Effector CD8-positive, alpha-beta T cell (primary cell): Measurements from ENCODE around the gene PTER.

Source experiments
- DNase-seq: peaks from one replicate; lab custom pipeline; 2025; lab: John Stamatoyannopoulos, UW
- total RNA-seq, 4 experiments: gene quantifications; one replicate each; lab custom pipeline; 2026; lab: John Stamatoyannopoulos, UW

The PTER gene, protein sequence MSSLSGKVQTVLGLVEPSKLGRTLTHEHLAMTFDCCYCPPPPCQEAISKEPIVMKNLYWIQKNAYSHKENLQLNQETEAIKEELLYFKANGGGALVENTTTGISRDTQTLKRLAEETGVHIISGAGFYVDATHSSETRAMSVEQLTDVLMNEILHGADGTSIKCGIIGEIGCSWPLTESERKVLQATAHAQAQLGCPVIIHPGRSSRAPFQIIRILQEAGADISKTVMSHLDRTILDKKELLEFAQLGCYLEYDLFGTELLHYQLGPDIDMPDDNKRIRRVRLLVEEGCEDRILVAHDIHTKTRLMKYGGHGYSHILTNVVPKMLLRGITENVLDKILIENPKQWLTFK
- total RNA-seq: 29.2 to 46.6 (median 34.6) reads per million in 4 experiments

DNA sequence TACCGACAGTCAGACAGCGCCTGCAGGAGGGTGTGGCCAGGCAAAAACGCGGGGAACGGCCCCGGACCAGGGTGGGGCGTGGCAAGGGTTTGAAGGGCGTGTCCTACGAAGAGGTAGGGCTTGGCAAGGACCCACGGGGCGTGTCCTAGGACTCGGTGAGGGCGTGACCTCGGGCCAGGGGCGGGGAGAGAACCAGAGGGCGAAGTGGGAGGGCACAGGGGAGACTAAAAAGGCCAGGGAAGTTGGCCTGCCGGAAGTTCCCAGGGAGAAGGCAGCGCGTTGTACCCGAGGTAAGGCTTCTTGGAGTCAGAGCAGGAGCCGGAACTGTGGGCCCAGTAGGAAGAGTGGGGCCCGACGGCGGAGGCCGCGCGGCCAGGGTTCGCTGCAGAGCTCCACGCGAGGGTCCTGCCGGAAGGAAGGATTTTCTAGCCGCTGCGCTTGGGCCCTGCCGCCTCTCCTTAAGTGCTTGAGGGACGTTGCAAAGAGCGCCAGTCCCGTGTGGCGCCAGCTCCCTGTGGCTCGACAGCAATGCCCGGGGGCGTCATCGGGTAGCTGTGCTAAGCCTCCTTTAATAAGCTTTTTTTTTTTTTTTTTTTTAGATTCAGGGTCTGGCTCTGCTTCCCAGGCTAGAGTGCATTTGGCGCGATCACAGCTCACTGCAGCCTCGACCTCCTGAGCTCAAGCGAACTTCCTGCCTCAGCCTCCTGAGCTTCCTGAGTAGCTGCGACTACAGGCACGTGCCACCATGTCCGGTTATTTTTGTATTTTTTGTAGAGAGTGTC, at the start of gene PTER:
Gene PTER (plus strand): TSS at position 253 of the 782 bp plus-strand sequence. CDS start 47,375 bp downstream, outside the sequence.
- peak; percentile 97 for DNase-seq

DNA sequence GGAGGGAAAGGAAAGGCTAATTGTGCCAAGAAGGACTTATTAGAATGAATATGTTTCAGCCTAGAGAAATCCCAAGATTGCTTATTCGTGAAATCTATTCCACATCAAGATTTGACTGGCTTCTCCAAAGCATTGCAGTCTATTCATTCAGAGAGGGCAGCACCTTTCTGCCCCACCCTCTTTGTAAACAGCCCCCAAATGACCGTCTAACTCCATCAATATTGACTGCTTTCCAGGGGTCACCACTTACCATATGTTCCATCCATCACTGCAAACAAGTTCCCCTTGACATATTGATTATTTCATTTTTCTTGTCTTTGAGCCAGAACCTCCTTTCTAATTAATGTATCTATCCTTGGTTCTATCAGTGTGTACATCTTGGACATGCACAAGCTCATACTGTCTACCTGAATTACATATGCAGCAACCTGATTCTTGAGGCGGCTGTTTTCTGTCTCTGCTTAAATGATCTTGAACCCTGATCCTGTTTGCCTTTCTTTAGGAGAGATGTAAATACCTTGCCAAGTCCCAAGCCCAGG, 44.2 kb upstream of the PTER start:
- no peak for DNase-seq

DNA sequence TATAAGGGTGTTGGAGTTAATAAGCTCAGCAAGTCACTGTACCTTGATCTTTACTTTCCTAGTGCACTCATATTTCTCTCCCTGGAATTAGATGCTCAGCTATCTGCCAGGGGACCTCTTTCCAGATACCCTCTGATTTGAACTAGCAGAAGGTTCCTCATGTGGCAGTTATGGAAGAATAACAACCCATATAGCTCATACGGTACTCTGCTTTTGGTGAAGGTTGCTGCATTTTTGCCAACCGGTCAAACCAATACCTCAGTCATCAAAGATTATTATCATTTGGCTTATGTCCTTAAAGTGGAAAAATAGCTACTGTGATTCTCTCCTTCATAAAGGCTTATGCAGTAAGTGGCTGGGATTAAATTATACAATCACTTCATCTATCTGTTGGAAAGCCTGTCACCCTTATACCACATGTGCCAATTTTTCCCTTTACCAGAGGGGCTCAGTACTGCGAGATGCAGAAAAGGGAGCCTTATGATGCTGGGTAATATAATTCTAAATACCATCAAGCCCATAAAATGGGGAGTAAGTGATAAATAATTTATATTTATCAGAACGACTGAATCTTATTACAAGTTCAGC, 43.4 kb upstream of the PTER start:
- DNase-seq: no peak

DNA sequence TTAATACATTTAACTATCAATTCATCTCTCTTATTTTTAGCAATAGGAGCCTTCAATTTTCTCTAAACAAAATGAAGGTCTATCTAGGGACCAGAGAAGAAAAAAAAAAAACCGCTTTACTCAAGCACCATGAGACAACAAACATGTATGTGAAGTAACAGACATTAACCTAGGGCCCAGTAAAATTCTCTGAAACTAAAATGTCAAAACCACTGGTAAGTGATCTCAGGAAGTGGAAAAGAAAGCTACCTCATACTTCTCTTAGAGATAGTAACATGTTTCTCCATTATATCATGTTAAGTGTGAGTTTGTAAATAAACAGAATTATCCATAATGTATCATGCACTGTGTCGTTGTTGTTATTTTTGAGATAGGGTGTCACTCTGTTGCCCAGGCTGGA, 35.4 kb upstream of the PTER start:
- DNase-seq: no peak

DNA sequence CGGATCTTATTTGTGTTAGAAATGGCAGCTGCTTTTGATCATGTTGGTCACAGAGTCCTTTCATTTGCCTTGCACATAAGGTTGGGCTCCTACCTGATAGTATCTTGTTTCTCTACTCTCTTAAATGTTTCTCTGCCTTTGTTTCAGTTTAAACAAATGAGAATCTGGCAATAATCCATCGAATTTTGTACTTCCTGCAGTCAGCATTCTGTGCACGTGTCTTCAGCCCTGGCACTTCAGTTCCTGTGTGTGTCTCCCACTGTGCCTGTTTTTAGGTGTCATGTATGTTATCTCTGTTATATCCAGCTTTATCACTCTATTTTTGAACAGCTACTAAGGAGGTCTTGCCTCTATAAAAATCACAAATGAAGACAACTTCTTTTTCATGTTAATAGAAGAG, 28.4 kb upstream of the PTER start:
- no peak for DNase-seq

DNA sequence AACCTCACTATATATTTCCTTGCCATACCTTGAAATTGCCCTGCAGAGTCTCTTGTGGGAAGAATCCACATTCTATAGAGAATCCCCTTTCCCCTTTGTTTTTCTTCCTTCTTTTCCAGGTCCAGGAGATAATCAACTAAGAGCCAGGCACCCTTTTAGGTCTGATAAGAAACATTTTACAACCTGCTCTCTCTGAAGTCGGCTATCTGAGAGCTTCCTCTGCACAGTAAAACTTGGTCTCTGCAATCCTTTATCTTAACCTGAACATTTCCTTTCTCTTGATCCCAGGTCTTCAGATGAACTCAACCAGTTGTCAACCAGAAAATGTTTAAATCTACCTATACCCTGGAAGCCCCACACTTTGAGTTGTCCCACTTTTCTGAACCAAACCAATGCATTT, 19.5 kb upstream of the PTER start:
- DNase-seq: no peak

DNA sequence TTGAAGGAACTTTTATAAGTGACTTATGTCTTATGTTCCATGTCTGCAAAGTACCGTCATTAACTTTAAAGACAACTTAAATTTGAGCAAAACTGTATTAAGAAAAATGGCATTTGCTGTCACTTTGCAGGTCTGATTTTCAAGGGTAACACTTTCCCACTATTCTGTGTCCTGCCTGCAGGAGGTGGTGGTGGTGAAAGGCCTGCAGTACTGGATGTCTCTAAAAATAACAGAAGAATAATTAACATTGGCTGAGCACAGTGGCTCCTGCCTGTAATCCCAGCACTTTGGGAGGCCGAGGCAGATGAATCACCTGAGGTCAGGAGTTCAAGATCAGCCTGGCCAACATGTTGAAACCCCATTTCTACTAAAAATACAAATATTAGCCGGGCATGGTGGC, 13.2 kb upstream of the PTER start:
- no peak for DNase-seq

DNA sequence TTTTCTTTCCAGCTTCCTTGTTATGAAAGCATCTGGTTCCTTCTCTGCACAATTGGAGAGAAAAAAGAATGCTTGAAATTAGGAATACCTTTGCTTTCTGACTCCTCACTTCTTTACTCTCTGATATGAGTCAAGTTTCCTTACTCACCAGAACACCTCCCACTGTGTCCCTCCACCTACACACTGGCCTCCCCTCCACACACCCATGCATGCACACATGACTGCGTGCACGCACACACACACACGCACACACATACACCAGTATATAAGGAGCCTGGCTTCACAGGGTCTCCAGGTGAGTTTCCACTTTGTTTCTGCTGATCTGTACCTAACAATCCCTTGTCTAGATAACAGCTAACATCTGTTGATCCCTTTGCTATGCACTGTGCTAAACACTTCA, 11.4 kb upstream of the PTER start:
- no peak for DNase-seq

DNA sequence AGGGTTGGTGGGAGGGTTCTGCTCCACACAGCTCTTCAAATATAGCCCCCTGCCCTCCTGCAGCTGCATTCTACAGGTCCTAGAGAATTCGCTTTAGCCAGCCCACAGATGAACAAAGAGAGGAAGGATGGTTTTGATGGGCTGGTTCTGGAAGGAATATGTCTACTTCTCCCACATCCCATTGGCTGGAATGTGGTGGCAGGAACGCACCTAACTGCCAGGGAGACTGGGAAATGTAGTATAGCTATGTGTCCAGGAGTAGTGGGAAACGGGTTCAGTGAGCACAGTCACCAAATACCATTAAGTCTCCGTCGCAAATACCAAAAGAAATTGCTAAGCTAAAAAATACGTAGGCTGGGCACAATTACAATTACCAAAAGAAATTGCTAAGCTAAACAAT, 7.3 kb upstream of the PTER start:
- no peak for DNase-seq

DNA sequence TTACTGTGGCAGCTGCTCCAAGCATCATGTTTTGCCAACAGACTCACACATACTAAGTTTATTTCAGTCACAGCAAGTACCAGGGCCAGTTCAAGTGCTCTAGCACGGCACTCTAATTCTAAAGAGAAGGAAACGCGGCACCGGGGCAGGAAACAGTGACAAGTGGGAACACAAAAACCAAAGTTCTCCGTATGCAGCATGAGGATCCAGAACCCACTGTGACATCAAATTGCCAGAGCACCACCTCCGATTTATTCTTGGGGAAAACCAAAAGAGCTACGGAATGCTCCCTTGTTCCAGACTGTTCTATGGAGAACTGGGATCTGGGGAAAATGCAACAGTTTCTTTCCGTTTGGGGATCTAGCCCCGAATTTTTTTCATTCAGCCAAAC, 448 bp upstream of the PTER start:
- DNase-seq: peak; percentile 6

DNA sequence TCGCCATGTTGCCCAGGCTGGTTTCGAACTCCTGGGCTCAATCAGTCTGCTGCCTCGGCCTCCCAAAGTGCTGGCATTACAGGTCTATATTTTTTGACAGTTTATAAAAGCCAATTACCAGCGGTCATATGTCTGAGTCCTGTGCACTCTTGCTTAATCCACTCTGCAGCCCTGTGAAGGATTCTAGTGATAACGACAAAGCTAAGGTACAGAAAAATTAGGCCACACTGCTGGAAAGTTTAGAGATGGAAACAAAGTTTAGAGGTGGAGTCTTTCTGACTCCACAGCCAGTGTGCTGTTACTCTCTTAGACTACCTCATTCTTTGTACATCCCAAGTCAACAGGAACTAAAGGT, 707 bp downstream of the PTER start:
- no peak for DNase-seq

DNA sequence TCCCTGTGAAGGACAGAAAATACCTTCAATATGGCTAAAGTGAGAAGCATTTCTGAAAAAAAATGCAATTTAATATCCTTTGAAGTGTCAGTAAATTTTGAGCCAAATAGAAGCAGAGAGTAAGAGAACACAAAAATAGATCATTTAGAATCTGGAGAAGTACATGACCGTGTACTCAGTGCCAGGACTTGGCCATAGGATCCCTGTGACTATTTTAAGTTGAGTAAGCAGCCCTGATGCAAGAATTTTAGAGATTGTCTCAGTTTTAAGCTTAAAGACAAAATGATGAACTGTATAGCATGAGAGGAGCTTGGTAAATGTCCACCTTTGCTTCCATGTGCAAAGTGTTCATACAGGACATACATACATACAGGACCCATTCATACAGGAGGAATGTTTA, 2.5 kb downstream of the PTER start:
- DNase-seq: no peak

DNA sequence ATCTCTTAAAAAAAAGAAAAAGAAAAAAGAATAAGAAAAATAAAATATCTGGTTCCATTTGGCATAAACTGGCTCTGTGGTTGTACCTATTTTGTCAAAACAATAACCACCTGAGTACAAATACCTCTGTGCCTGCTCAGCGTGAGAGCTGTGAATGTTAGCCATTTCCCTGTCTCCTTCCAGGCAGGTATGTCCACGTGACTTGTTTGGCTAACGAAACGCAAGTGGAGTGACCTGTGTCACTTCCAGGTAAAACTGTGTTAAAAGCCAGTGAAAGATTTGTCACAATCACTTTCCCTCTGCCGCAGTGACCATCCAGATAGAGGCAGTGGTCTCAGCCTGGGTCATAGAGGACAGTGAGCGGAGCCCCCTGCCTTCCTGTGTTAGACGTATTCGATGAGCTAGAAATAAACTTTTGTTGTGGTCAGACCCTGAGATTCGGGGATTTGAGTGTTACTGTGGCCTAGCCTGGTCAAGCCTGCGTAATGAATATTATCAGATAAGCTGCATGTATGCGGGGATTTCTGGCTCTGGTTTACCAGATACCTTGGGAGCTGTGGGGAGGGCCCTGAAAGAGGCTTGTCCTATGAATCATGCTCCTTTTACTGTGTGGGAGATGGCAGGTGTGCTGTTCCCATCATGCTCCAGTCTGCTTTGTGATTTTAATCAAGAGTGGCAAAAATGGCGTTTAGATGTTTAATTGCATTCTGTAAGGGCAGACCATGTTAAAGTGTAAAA, 3.8 kb downstream of the PTER start:
- DNase-seq: no peak

DNA sequence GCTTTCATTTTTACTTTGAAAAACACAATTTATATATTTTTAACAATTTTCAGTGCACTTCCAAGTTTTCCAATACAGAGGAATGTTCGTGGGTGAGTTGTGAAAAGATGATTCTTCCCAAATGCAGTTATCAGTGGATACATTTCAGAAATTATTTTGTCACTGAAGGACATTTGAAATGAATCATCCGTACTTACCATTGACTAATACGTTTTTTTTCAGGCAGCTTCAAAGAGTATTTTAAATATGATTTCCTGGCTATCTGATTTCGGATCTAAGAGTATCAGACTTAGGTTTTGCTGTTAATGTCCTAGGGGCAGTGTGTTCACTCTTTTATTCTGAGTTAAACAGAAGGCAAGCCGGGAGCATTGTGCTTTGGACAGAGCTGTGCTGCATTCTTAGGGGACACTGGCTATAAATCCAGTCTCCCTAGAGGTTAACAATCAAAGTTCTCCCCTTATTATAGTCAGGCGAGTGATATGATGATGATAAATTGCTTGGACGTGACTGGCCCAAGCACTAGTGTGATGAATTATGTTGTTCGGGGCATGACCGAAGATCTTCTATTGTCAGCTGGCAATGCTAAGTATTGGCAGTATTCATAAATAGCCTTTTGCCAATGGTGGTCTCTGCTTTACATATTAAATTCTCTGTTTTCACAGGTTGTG, 4.5 kb downstream of the PTER start:
- no peak for DNase-seq

DNA sequence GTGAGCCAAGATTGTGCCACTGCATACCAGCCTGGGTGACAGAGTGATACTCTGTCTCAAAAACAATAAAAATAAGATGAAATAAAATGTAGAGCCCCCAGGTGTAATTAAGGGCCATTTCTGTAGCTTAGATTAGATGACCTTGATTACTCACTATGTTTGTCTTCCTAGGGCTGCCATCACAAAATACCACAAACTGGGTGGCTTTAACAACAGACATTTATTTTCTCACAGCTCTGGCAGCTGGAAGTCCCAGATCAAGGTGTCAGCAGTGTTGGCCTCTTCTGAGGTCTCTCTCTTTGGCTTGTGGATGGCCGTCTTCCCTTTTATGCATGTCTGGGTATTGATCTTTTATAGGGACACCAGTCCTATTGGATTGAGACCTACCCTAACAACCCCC, 6.1 kb downstream of the PTER start:
- DNase-seq: no peak

DNA sequence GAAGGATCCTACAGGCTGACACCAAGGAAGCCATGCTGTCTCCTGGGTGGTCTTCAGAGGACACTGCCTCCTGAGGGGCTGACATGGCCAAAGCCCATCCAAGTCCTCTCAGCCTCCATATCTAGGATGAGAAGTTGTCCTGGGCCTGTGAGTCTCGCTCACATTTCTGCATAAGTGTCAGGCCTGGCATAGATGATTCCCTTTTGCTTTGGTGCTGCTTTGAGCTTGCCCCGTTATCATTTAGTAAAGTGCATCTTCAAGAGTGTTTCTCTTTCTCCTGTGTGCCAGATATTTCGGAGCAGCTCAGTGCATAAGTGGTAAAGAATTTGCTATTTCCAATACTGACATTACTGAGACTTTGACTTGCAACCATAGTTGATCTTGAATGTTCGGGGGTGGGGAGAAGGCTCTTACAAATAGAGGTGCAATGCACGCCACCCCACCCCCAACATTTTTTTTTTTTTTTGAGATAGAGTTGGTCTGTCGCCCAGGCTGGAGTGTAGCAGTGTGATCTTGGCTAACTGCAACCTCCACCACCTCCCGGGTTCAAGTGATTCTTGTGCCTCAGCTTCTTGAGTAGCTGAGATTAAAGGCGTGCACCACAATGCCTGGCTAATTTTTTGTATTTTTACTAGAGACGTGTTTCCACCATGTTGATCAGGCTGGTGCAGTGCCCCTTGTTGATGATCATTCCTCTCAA, 9.1 kb downstream of the PTER start:
- no peak for DNase-seq

DNA sequence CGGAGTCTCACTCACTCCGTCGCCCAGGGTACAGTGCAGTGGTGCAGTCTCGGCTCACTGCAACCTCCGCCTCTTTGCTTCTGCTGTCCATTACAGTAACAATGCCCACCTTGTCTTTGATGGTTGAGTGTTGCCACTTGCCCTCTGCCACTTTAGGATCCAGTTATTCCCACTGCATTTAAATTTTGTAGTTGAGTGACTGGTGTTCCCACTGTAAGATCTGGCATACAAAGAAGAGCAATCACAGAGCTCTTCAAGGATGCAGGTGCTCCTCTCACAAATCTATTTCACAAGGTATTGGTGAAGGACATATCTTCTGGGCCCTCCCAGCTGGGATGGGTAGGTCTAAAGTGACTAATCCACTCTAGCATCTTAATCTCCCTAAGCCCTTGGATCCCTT, 12.6 kb downstream of the PTER start:
- no peak for DNase-seq

DNA sequence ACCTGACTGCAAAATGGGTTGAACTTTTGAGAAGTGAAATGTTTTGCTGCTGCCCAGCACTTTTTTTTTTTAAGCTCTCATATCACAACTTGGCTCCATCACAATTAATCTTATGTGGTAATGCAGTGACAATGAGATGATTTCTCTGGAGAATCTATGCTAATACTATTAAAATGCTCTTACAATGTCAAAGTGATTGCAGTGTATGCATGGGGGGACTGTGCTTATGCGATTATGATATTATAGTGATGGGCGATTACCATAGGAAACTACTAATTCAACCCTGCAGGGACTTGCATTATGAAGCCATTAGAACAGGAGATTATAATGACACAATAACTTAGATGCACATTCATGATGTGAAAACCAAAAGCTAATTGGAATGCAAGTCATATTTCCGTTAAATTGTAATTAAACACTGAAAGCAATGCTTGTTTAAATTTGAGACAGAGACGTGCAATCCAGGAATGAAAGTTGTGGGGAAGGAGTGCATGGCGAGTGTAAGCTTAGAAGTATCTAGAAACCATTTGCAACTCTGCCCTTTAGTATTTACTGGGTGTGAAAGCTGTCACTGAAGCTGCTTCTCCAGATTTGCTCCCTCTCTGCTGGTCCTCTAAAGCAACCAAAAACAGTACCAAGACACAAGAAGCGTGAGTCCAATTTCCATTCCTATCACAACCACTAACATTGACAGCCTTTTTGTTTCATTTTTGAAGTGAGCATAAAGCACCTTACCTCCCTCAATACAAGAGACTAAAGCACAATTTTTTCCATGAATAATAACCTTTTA, 21.6 kb downstream of the PTER start:
- DNase-seq: no peak

DNA sequence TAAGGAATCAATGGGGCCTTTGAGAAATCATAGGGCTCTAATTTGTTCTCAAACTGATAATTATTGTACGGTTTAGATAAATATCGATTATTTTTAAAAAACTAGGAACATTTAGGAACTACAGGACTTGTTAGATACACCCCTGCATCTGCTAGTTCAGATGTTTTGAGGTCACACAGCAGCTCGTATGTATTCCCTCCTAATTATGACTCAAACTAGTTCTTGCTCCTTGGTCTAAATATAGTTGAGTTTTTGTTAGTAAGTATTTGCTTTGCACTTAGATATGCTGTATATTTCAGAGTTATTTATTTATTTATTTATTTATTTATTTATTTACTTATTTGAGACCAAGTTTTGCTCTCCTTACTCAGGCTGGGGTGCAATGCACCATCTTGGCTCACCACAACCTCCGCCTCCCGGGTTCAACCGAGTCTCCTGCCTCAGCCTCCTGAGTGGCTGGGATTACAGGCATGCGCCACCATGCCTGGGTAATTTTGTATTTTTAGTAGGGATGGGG, 22.7 kb downstream of the PTER start:
- DNase-seq: no peak

DNA sequence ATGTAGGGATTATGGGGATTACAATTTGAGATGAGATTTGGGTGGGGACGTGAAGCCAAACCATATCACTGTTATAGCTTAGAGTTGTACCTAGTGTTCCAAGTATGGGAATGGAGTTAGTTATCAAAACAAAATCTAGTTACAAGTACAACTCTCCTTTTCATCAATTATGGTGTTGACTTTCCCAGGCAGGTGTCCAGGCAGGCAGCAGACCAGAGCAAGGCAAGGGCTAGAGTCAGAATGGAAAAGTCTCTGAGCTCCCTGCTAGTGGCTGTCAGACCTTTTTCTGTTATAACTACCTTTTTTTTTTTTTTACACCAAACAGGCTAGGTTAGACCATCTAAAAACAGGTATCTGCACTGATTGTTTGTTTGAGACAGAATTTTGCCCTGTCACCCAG, 29.2 kb downstream of the PTER start:
- DNase-seq: no peak
